ENCODE data around the gene NBL1.

The NBL1 gene

DNA sequence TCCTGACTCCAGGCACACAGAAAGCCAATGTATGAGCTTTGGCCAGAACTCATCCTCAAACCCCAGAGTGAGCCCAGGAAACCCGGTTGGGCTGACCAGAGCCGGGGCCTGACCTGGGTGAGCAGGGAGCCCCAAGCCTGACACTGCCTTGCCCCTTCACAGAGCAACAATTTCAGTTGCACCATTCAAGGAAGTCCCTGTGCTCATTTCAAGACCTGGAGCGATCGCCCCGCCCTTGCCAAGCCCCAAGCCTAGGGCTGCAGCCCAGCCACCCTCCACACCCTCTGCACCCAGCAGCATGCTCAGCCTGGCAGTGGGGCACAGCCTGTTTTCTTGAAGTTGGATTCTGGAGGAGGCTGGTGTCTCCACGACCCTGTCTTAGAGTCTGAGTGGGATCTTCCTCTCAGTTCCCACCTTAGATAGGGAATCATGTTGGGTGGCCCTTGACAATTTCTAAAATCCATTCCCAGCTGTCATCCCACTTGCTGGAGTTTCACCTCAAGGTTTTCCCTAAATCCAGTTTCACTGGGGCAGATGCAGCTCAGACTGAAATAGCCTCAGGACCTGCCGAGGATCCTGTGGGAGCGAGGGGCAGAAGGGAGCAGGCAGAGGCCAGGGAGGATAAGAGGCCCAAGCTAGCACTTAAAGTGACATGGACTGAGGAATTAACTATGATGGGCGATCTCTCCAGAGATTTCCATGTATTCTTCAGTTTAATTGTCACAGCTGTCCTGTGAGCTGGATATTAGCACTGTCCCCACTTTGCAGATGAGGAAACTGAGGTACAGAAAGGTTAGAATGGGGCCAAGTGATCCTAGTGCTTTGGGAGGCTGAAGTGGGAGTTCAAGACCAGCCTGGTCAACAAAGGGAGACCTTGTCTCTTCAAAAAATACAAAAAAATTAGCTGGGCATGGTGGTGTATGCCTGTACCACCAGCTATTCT is 2.5 kb downstream of the NBL1 start:
- no peak for TF ChIP-seq EZH2 (IDR thresholded peaks at IDR 0.05)
- no peak for TF ChIP-seq POLR2AphosphoS5 (IDR thresholded peaks at IDR 0.05; ENCODE audit: borderline replicate concordance, low read depth, low read length)
- TF ChIP-seq FOXP2 (optimal IDR thresholded peaks at IDR 0.05; ENCODE audit: control extremely low read depth, extremely low read length, insufficient read depth), result no peak
- Histone ChIP-seq H3K27ac (no peak overlapping the region), H3K36me3 (ENCODE audit: insufficient read depth, low read length) (no peaks in the 10 kb centered on the region), H3K4me3 (no peak overlapping the region), H3K9ac (ENCODE audit: insufficient read length) (no peak overlapping the region), H3K9me3 (ENCODE audit: low read depth, low read length) (no peaks in the 10 kb centered on the region)
- DNase-seq (ENCODE audit: low read depth, low spot score), result no peak

DNA sequence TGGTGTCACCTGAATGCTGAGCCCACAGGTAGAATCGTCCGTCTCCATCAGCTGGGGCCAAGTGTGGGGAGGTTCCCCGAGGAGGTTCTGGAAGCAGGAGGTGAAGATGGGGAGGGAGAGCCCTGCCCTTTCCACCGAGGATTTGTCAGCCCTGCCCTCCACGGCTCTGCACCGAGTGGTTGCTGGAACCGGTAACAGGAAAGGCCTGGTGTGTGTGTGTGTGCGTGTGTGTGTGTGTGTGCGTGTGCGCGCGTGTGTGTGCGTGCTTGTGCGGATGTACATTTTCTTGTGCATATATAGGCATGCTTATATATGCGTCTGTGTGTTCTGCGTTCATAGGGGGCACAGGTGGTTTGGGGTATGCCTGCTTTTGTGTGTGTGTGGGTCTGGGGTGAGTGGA is 3.5 kb downstream of the NBL1 start:
- DNase-seq (ENCODE audit: low read depth, low spot score), result no peak
- no peaks in the 10 kb centered on the region for H3K9me3 ChIP-seq (ENCODE audit: low read depth, low read length)
- no peak overlapping the region for H3K4me3 ChIP-seq
- no peak overlapping the region for H3K9ac ChIP-seq (ENCODE audit: insufficient read length)
- TF ChIP-seq FOXP2 (optimal IDR thresholded peaks at IDR 0.05; ENCODE audit: control extremely low read depth, extremely low read length, insufficient read depth), result no peak
- no peak for TF ChIP-seq POLR2AphosphoS5 (IDR thresholded peaks at IDR 0.05; ENCODE audit: borderline replicate concordance, low read depth, low read length)
- no peak for TF ChIP-seq EZH2 (IDR thresholded peaks at IDR 0.05)
- H3K36me3 ChIP-seq (ENCODE audit: insufficient read depth, low read length), result no peaks in the 10 kb centered on the region
- H3K27ac ChIP-seq, result no peak overlapping the region

DNA sequence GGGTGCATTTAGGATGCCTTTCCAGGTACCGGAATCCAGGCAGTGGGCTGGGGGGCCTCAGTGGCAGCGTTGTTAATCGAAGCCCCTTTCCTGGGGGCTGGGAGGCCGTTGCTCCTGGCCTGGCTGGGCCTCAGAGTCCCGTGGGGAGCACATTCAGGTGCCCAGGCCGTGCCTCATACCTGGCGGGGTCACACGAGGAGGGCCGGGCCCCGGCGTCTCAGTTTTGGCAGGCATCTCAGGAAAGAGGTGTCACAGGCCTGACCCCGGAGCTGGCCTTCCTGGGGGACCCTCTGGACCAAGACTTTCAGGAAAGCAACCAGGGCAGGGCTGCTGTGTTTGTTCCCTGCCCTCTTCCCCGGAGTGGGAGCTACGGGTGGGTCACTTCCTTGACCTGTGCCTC is 4.1 kb downstream of the NBL1 start:
- no peak overlapping the region for H3K27ac ChIP-seq
- H3K36me3 ChIP-seq (ENCODE audit: insufficient read depth, low read length), result no peaks in the 10 kb centered on the region
- H3K9ac ChIP-seq (ENCODE audit: insufficient read length), result no peak overlapping the region
- no peaks in the 10 kb centered on the region for H3K9me3 ChIP-seq (ENCODE audit: low read depth, low read length)
- no peak for DNase-seq (ENCODE audit: low read depth, low spot score)
- no peak overlapping the region for H3K4me3 ChIP-seq
- TF ChIP-seq POLR2AphosphoS5 (IDR thresholded peaks at IDR 0.05; ENCODE audit: borderline replicate concordance, low read depth, low read length), result no peak
- TF ChIP-seq EZH2 (IDR thresholded peaks at IDR 0.05), result no peak
- no peak for TF ChIP-seq FOXP2 (optimal IDR thresholded peaks at IDR 0.05; ENCODE audit: control extremely low read depth, extremely low read length, insufficient read depth)

DNA sequence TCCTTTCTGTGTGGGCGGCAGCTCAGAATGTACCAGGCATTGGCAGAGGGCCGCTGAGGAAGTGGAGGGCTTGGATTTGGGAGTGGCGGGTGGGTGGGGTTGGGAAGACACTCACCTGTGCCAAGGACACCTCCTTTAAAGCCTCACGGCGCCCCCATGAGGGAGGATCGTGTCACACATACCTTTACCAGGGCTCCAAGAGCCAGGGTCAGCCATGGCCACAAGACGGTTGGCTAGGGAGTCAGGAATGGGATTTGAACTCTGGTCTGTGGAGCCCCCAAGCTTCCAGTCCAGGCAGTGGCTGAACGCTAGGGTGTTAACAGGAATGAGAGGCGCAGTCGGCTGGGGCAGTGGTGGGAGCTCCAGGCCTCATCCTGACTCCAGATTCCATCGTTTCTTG is 4.6 kb downstream of the NBL1 start:
- H3K27ac ChIP-seq, result no peak overlapping the region
- TF ChIP-seq FOXP2 (optimal IDR thresholded peaks at IDR 0.05; ENCODE audit: control extremely low read depth, extremely low read length, insufficient read depth) (no peak), POLR2AphosphoS5 (IDR thresholded peaks at IDR 0.05; ENCODE audit: borderline replicate concordance, low read depth, low read length) (no peak), EZH2 (IDR thresholded peaks at IDR 0.05) (no peak)
- no peak for DNase-seq (ENCODE audit: low read depth, low spot score)

DNA sequence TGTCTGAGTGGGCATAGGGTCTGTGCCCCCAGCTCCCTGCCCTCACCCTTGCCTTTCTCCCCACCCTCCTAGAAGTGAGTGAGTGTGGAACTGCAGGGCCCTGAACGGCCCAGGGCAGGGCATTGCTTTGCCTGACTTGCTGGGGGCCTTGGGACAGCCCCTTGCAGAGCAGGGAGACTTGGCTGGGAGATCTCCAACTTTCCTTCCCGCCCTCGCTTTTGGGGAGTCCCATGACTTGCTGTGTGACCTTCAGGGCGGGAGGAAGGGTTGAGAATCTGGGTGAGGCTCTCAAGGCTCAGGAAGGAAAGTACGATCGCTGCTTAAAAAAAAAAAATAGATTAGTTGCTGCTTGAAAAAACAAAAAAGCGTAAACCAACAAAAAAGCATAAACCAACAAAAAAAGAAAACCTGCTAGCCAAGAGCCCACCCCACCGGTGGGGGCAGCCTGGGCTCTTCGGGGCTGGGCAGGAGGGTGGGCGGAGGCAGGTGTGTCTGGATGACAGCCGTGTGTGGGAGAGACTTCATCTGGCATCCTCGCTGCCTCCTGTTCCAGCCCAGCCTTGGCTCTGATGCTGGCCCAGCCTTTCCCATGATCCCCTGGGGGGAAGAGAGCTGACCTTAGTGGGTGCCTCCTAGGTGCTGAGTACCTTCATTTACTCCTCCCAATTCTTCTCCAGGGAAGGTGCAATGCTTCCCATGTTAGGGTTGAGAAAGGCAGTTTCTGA is 6.5 kb downstream of the NBL1 start:
- DNase-seq (ENCODE audit: low read depth, low spot score), result no peak
- no peak overlapping the region for H3K4me3 ChIP-seq
- no peak overlapping the region for H3K27ac ChIP-seq
- no peaks in the 10 kb centered on the region for H3K9me3 ChIP-seq (ENCODE audit: low read depth, low read length)
- no peaks in the 10 kb centered on the region for H3K36me3 ChIP-seq (ENCODE audit: insufficient read depth, low read length)
- no peak overlapping the region for H3K9ac ChIP-seq (ENCODE audit: insufficient read length)
- no peak for TF ChIP-seq EZH2 (IDR thresholded peaks at IDR 0.05)
- TF ChIP-seq FOXP2 (optimal IDR thresholded peaks at IDR 0.05; ENCODE audit: control extremely low read depth, extremely low read length, insufficient read depth), result no peak
- no peak for TF ChIP-seq POLR2AphosphoS5 (IDR thresholded peaks at IDR 0.05; ENCODE audit: borderline replicate concordance, low read depth, low read length)

More for the DNA sequence above, 4.6 kb downstream of the NBL1 start:
- Histone ChIP-seq H3K4me3 (no peak overlapping the region), H3K9ac (ENCODE audit: insufficient read length) (no peak overlapping the region), H3K9me3 (ENCODE audit: low read depth, low read length) (no peaks in the 10 kb centered on the region), H3K36me3 (ENCODE audit: insufficient read depth, low read length) (no peaks in the 10 kb centered on the region)

DNA sequence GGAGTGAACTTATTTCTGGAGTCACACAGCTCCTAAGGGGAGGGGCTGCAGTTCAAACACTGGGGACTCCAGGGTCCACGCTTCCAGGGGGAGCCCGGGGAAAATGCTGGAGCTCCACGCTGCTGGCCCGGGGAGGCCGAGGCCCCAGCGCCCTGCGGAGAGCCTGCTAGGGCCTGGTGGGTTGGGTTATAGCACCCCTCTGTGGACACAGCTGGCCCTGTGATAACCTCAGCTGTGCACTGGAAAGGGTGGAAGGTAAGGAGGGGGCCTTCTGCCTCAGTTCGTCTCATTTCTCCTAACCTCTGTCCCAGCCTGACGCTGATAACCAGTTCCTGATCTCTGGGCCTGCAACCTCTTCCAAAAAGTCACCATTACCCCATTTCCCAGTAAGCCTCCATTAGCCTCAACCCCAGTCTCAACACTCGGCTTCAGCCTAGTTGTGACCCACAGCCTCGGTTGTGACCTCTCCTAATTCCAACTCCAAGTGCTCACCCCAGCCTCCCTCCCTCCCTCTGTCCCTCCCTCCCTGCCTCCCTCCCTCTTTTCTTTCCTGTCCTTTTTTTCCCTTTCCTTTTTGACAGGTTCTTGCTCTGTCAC is 7.1 kb downstream of the NBL1 start:
- Histone ChIP-seq H3K27ac (no peak overlapping the region), H3K36me3 (ENCODE audit: insufficient read depth, low read length) (no peaks in the 10 kb centered on the region), H3K9ac (ENCODE audit: insufficient read length) (no peak overlapping the region), H3K9me3 (ENCODE audit: low read depth, low read length) (no peaks in the 10 kb centered on the region), H3K4me3 (no peak overlapping the region)
- TF ChIP-seq POLR2AphosphoS5 (IDR thresholded peaks at IDR 0.05; ENCODE audit: borderline replicate concordance, low read depth, low read length), result no peak
- no peak for TF ChIP-seq EZH2 (IDR thresholded peaks at IDR 0.05)
- no peak for TF ChIP-seq FOXP2 (optimal IDR thresholded peaks at IDR 0.05; ENCODE audit: control extremely low read depth, extremely low read length, insufficient read depth)
- no peak for DNase-seq (ENCODE audit: low read depth, low spot score)

DNA sequence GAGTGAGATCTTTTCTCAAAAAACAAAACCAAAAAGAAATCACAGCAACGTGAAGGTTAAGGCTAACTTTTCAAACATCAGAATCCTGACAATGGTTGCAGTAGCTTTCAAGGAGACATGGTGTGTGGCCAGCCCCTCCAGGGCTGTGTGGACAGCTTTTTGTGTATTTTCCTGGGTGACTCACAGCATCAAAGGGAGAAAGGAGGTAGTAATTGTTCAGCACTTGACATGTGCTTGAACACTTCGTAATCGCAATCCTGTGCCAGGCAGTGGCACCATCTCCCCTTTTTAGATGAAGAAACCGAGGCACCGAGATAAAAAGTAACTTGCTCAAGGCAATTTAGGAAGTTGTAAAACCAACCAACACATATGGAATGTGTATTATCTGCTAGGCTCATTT is 10.3 kb downstream of the NBL1 start:
- TF ChIP-seq EZH2 (IDR thresholded peaks at IDR 0.05) (no peak), POLR2AphosphoS5 (IDR thresholded peaks at IDR 0.05; ENCODE audit: borderline replicate concordance, low read depth, low read length) (no peak), FOXP2 (optimal IDR thresholded peaks at IDR 0.05; ENCODE audit: control extremely low read depth, extremely low read length, insufficient read depth) (no peak)
- no peak for DNase-seq (ENCODE audit: low read depth, low spot score)
- Histone ChIP-seq H3K9me3 (ENCODE audit: low read depth, low read length) (no peaks in the 10 kb centered on the region), H3K9ac (ENCODE audit: insufficient read length) (no peak overlapping the region), H3K4me3 (no peak overlapping the region), H3K36me3 (ENCODE audit: insufficient read depth, low read length) (no peaks in the 10 kb centered on the region), H3K27ac (no peak overlapping the region)

Measured in SK-N-MC (cell line).